VCaP (cell line): ENCODE results near the gene CDH13.

Experiments
- H3K27ac ChIP-seq: fragments of 450-650 bp; 2 replicates; pipeline ENCODE4 v1.5.1; 2017
- TF ChIP-seq, protein P1 (sequence below): fragments of 450-650 bp; conservative IDR thresholded peaks from 2 replicates; pipeline ENCODE4 v1.5.1; 2017; ENCODE audit warnings: mild to moderate bottlenecking, moderate library complexity

The CDH13 gene

DNA sequence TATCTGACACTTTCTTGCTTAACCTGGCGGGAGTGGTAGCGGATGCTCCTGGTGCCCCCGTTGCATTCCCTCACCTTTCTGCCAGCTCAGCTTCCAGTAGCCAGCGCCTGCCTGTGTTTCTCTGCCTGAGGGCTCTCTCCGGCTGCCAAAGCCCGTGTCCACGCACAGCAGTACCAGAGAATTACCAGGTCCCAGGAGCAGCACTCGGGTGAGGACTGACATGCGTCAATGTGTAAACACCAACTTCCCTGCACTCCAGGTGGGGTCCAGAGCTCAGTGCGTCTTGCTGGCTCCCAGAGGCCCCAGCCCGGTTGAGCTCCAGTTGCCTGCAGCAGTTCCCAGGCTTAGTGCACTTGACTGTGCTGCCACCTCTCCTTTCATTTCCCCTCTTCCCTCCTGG, 54.8 kb downstream of the CDH13 start:
- no peak overlapping the region for H3K27ac ChIP-seq
- TF ChIP-seq, protein P1, sequence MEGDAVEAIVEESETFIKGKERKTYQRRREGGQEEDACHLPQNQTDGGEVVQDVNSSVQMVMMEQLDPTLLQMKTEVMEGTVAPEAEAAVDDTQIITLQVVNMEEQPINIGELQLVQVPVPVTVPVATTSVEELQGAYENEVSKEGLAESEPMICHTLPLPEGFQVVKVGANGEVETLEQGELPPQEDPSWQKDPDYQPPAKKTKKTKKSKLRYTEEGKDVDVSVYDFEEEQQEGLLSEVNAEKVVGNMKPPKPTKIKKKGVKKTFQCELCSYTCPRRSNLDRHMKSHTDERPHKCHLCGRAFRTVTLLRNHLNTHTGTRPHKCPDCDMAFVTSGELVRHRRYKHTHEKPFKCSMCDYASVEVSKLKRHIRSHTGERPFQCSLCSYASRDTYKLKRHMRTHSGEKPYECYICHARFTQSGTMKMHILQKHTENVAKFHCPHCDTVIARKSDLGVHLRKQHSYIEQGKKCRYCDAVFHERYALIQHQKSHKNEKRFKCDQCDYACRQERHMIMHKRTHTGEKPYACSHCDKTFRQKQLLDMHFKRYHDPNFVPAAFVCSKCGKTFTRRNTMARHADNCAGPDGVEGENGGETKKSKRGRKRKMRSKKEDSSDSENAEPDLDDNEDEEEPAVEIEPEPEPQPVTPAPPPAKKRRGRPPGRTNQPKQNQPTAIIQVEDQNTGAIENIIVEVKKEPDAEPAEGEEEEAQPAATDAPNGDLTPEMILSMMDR: no peak

DNA sequence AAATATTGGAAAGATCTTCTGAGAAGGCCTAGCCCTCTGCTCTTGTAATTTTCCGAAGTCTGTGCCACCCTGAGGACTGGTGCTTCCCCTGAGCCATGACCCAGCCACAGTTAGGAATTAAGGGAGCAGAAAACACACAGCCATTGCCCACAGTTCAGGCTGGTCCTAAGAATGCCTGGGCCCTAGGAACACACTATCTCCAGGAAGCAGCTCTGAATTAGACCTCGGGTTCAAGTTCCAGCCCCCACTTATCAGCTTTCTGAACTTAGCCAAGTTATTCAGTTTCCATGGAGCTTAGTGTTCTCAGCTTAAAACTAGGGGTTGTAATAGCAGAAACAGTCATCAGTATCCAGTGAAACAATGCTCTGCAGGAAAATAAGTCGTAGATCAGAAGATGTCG, 56.0 kb downstream of the CDH13 start:
- TF ChIP-seq, protein P1: no peak

DNA sequence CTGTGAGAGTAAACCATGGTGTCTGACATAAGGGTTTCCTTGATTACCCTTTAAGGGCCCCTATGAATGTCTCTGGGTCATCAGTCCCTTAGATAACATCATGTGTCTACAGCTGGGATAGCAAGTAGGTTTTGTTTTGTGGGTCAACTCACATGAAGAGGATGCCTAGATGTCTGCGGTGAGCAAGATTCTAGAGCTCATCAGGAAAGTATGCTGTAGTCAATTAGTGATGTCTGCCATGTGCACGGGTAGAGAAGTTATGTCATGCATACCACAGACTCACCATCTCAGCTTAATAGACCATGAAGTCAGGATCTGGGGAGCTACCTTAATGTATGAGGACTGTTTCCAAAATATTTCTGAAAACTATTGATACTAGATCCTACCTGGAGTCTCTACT, 57.5 kb downstream of the CDH13 start:
- TF ChIP-seq, protein P1: no peak
- H3K27ac ChIP-seq: no peak overlapping the region

More for the DNA sequence above, 56.0 kb downstream of the CDH13 start:
- H3K27ac ChIP-seq: no peak overlapping the region

DNA sequence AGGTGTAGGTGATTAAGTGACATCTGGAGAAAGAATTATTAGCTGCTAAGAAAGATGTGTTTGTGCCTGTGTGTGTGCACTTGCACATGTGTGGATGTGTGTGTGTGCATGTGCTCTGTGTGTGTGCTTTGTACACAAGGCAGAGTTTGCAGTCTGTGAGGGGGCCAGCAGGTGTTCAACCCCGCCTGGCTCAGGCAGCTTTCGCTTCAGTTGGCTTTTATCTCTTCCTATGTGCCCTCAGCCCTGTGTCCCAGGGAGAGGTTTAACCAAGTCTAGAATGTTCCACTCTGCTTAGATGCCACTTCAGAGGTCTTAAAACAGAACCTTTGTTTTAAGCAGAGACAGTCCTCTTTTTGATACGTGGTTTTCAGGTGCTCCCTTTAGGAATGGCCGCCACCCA, 58.8 kb downstream of the CDH13 start:
- TF ChIP-seq, protein P1: no peak
- no peak overlapping the region for H3K27ac ChIP-seq

DNA sequence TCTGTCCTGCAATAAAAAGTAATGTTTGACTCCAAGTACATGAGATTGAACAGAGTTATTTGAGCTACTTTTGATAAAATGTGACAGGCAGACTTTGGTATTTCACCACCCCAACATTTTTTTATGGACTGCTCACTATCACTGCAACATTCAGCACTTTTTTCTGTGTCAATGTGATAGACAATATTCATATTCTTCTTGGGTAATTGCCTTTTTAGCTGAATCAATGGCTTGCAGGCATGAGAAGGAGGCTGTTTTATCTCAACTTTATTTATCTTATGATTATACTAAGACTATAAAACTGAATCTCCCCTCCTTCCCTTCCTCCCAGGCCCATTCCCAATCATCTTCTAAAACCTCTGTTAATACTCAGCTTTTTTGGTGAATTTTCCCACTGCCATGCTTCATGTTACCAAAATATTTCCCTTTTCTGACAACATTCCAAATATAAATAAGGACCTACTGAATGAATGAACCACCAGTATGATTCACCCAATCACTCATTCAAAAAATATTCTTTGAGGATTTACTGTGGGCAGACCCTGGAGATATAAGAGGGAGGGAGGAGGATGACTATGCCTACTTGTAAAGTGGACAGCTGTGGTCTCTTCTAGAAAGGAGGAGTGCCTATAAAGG, 67.6 kb downstream of the CDH13 start:
- no peak overlapping the region for H3K27ac ChIP-seq

GRCh38 chr16:82695806-82696205, 69.0 kb downstream of the CDH13 start:
- H3K27ac ChIP-seq: no peak overlapping the region
- TF ChIP-seq, protein P1: no peak

More for the DNA sequence above, 67.6 kb downstream of the CDH13 start:
- TF ChIP-seq, protein P1: no peak

DNA sequence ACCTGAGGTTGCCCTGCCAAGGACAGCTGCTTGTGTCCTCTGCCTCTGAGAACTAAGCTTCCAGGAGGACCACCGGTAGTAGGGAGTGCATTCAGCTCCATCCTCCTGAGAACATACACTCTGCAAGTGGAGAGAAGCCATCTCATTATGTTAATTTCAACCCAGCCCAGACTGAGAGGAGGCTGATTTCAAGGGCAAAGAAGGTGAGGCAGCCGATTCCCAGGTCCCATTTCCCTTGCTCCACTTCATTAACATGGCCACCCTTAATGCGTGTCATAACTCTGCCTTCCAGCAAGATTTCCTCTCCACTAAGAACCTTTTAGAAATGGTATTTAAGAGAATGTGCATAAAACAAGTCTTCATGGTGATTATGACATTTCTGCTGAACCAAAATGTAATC, 72.5 kb downstream of the CDH13 start:
- no peak overlapping the region for H3K27ac ChIP-seq
- TF ChIP-seq, protein P1: no peak
